NCI-H2107 treated with DMSO at 0.1 percent for 48 hours (cell line): Measurements from ENCODE around the gene POLA2.

ENCODE experiments used
- DNase-seq: peaks from one replicate; lab custom pipeline; 2025; ENCODE audit not compliant: unreplicated experiment; lab: John Stamatoyannopoulos, UW

The POLA2 gene

GRCh38 chr11:65280646-65281045 is 18.9 kb downstream of the POLA2 start:
- DNase-seq = no peak

- no peak for DNase-seq
Observed at GRCh38 chr11:65286686-65287085, 24.9 kb downstream of the POLA2 start.

GRCh38 chr11:65287601-65288000 is 25.8 kb downstream of the POLA2 start:
- DNase-seq = no peak

- no peak for DNase-seq
Observed at GRCh38 chr11:65288706-65289536, 27.2 kb downstream of the POLA2 start.

- DNase-seq = no peak
Observed at GRCh38 chr11:65290448-65291165, 28.8 kb downstream of the POLA2 start.

- DNase-seq = no peak
Observed at GRCh38 chr11:65291613-65292012, 29.9 kb downstream of the POLA2 start.

- no peak for DNase-seq
Observed at GRCh38 chr11:65292890-65293289, 31.1 kb downstream of the POLA2 start.

- no peak for DNase-seq
Observed at GRCh38 chr11:65293909-65294381, 32.2 kb downstream of the POLA2 start.

GRCh38 chr11:65295001-65295400 is 33.2 kb downstream of the POLA2 start:
- DNase-seq = no peak

- no peak for DNase-seq
Observed at GRCh38 chr11:65295571-65296341, 34.0 kb downstream of the POLA2 start.

GRCh38 chr11:65297026-65297672 is 35.4 kb downstream of the POLA2 start:
- no peak for DNase-seq

- no peak for DNase-seq
Observed at GRCh38 chr11:65298131-65298535, 36.4 kb downstream of the POLA2 start.

GRCh38 chr11:65298655-65299179 is 37.0 kb downstream of the POLA2 start:
- no peak for DNase-seq

- DNase-seq = no peak
Observed at GRCh38 chr11:65300621-65301275, 39.0 kb downstream of the POLA2 start.

- DNase-seq = no peak
Observed at GRCh38 chr11:65301491-65302329, 39.9 kb downstream of the POLA2 start.

GRCh38 chr11:65303555-65303954 is 41.8 kb downstream of the POLA2 start:
- DNase-seq = no peak

GRCh38 chr11:65304110-65304509 is 42.3 kb downstream of the POLA2 start:
- no peak for DNase-seq

- DNase-seq = no peak
Observed at GRCh38 chr11:65304613-65305012, 42.9 kb downstream of the POLA2 start.

GRCh38 chr11:65305501-65306268 is 43.9 kb downstream of the POLA2 start:
- no peak for DNase-seq
